ENCODE results near the gene OR13C9. TPM values are rescaled to one million over a fixed set of nuclear protein-coding genes. Genes with fewer than 3 reads are reported as not detected.
"Not testable (repeated sequence)": the region's sequence is repeated elsewhere in the genome, so short reads cannot be mapped to it uniquely, and the experiment has no call there.

Gene OR13C9
- total and polyA plus RNA-seq, 2 experiments from 2014 or later = not detected

GRCh38 chr9:104608336-104608735 lies 9.7 kb downstream of the OR13C9 start:
- Histone ChIP-seq H3K4me1 (ENCODE audit: insufficient read depth) (no peaks in the 10 kb centered on the region), H2AFZ (no peak overlapping the region), H3K79me2 (no peaks in the 10 kb centered on the region), H3K27me3 (no peaks in the 10 kb centered on the region), H3K4me3 (no peak overlapping the region), H3K27ac (no peak overlapping the region), H3K4me2 (no peak overlapping the region), H3K9me3 (ENCODE audit: low read depth) (no peaks in the 10 kb centered on the region), H4K20me1 (ENCODE audit: insufficient read depth, poor library complexity, severe bottlenecking) (no peaks in the 10 kb centered on the region), H3K9me2 (replicated peaks; ENCODE audit: insufficient read depth) (no peaks in the 10 kb centered on the region), H3K36me3 (replicated peaks; ENCODE audit: insufficient read depth, low read depth) (no peaks in the 10 kb centered on the region)
- no peak for DNase-seq (ENCODE audit: low spot score)
- 31% methylated on average over 1 of the region's 1 CpG for WGBS (ENCODE audit: low lambda C conversion rate, missing lambda C conversion rate)
- TF ChIP-seq EZH2 (IDR thresholded peaks at IDR 0.05; ENCODE audit: borderline replicate concordance) = no peak

GRCh38 chr9:104606152-104606551 lies 11.9 kb downstream of the OR13C9 start:
- no peak overlapping the region for H3K4me2 ChIP-seq
- no peaks in the 10 kb centered on the region for H3K4me1 ChIP-seq (ENCODE audit: insufficient read depth)
- 74% methylated on average over 2 of the region's 2 CpGs for WGBS (ENCODE audit: low lambda C conversion rate, missing lambda C conversion rate)
- no peaks in the 10 kb centered on the region for H3K9me2 ChIP-seq (replicated peaks; ENCODE audit: insufficient read depth)
- no peak for DNase-seq (ENCODE audit: low spot score)
- no peak overlapping the region for H2AFZ ChIP-seq
- H3K79me2 ChIP-seq = no peaks in the 10 kb centered on the region
- no peaks in the 10 kb centered on the region for H3K9me3 ChIP-seq (ENCODE audit: low read depth)
- no peak overlapping the region for H3K4me3 ChIP-seq
- H3K27me3 ChIP-seq = no peaks in the 10 kb centered on the region
- H4K20me1 ChIP-seq (ENCODE audit: insufficient read depth, poor library complexity, severe bottlenecking) = no peaks in the 10 kb centered on the region
- H3K27ac ChIP-seq = no peak overlapping the region
- no peaks in the 10 kb centered on the region for H3K36me3 ChIP-seq (replicated peaks; ENCODE audit: insufficient read depth, low read depth)
- TF ChIP-seq EZH2phosphoT487 (IDR thresholded peaks at IDR 0.05; ENCODE audit: low read depth, severe bottlenecking, unreplicated experiment) = no peak
- TF ChIP-seq EZH2 (IDR thresholded peaks at IDR 0.05; ENCODE audit: borderline replicate concordance) = no peak

DNA sequence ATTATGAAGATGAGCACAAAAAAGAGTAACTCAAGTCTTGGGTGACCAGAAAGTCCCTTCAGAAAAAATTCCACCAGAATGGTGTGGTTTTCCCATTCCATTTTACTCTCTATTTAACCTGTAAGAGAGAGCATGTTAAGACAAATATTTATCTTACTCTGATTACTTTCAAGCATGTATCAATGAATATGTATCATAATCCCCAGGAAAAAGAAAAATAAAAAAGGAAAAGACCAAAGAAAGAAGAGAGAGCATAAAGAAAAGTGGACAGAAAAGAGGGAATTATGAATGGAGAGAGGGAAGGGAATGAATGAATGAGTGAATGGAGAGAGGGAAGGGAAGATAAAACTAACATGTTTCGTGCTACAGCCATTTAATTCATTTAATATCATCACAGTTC lies 12.5 kb downstream of the OR13C9 start, which contains the start of gene OR13C2:
Gene OR13C2 (minus strand): TSS at position 101 of the 400 bp plus-strand sequence. CDS start 0 bp downstream, at position 101.
- not testable (repeated sequence) for H2AFZ ChIP-seq; H4K20me1 ChIP-seq (ENCODE audit: insufficient read depth, poor library complexity, severe bottlenecking); H3K9me3 ChIP-seq (ENCODE audit: low read depth); H3K27me3 ChIP-seq; H3K79me2 ChIP-seq; H3K4me1 ChIP-seq (ENCODE audit: insufficient read depth); H3K4me2 ChIP-seq; H3K27ac ChIP-seq; H3K36me3 ChIP-seq (replicated peaks; ENCODE audit: insufficient read depth, low read depth); DNase-seq (ENCODE audit: low spot score); H3K9me2 ChIP-seq (replicated peaks; ENCODE audit: insufficient read depth); H3K4me3 ChIP-seq
- WGBS (ENCODE audit: low lambda C conversion rate, missing lambda C conversion rate) = 77% methylated on average over 1 of the region's 1 CpG

GRCh38 chr9:104604801-104605200 lies 13.2 kb downstream of the OR13C9 start:
- Histone ChIP-seq H3K27me3 (no peaks in the 10 kb centered on the region), H3K79me2 (no peaks in the 10 kb centered on the region), H3K36me3 (replicated peaks; ENCODE audit: insufficient read depth, low read depth) (no peaks in the 10 kb centered on the region), H2AFZ (no peak overlapping the region), H3K9me3 (ENCODE audit: low read depth) (no peaks in the 10 kb centered on the region), H3K27ac (no peak overlapping the region), H3K4me1 (ENCODE audit: insufficient read depth) (no peaks in the 10 kb centered on the region), H3K4me3 (no peak overlapping the region), H3K4me2 (no peak overlapping the region), H3K9me2 (replicated peaks; ENCODE audit: insufficient read depth) (no peaks in the 10 kb centered on the region), H4K20me1 (ENCODE audit: insufficient read depth, poor library complexity, severe bottlenecking) (no peaks in the 10 kb centered on the region)
- no peak for TF ChIP-seq EZH2 (IDR thresholded peaks at IDR 0.05; ENCODE audit: borderline replicate concordance)
- TF ChIP-seq, protein P1, sequence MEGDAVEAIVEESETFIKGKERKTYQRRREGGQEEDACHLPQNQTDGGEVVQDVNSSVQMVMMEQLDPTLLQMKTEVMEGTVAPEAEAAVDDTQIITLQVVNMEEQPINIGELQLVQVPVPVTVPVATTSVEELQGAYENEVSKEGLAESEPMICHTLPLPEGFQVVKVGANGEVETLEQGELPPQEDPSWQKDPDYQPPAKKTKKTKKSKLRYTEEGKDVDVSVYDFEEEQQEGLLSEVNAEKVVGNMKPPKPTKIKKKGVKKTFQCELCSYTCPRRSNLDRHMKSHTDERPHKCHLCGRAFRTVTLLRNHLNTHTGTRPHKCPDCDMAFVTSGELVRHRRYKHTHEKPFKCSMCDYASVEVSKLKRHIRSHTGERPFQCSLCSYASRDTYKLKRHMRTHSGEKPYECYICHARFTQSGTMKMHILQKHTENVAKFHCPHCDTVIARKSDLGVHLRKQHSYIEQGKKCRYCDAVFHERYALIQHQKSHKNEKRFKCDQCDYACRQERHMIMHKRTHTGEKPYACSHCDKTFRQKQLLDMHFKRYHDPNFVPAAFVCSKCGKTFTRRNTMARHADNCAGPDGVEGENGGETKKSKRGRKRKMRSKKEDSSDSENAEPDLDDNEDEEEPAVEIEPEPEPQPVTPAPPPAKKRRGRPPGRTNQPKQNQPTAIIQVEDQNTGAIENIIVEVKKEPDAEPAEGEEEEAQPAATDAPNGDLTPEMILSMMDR (IDR thresholded peaks at IDR 0.05; ENCODE audit: poor library complexity) = no peak
- no peak for TF ChIP-seq EZH2phosphoT487 (IDR thresholded peaks at IDR 0.05; ENCODE audit: low read depth, severe bottlenecking, unreplicated experiment)
- DNase-seq (ENCODE audit: low spot score) = no peak
- WGBS (ENCODE audit: low lambda C conversion rate, missing lambda C conversion rate) = 82% methylated on average over 3 of the region's 3 CpGs

GRCh38 chr9:104599313-104599712 lies 18.7 kb downstream of the OR13C9 start, which contains the start of gene OR13C5:
Gene OR13C5, minus strand, starts transcription at chr9:104599413. Its CDS starts 0 bp downstream, at chr9:104599413.
- H3K9me3 ChIP-seq (ENCODE audit: low read depth); H3K9me2 ChIP-seq (replicated peaks; ENCODE audit: insufficient read depth); H4K20me1 ChIP-seq (ENCODE audit: insufficient read depth, poor library complexity, severe bottlenecking); H3K27ac ChIP-seq; DNase-seq (ENCODE audit: low spot score); H3K4me1 ChIP-seq (ENCODE audit: insufficient read depth); H3K79me2 ChIP-seq; H3K27me3 ChIP-seq; H3K4me3 ChIP-seq; H2AFZ ChIP-seq; H3K4me2 ChIP-seq; H3K36me3 ChIP-seq (replicated peaks; ENCODE audit: insufficient read depth, low read depth): not testable (repeated sequence)

GRCh38 chr9:104598749-104599148 lies 19.3 kb downstream of the OR13C9 start:
- H3K79me2 ChIP-seq; H2AFZ ChIP-seq; H3K4me3 ChIP-seq; H3K27me3 ChIP-seq; H3K4me1 ChIP-seq (ENCODE audit: insufficient read depth); H3K9me2 ChIP-seq (replicated peaks; ENCODE audit: insufficient read depth); H3K27ac ChIP-seq; H4K20me1 ChIP-seq (ENCODE audit: insufficient read depth, poor library complexity, severe bottlenecking); H3K4me2 ChIP-seq; H3K9me3 ChIP-seq (ENCODE audit: low read depth); DNase-seq (ENCODE audit: low spot score); H3K36me3 ChIP-seq (replicated peaks; ENCODE audit: insufficient read depth, low read depth): not testable (repeated sequence)
- 83% methylated on average over 3 of the region's 3 CpGs for WGBS (ENCODE audit: low lambda C conversion rate, missing lambda C conversion rate)

Measured in hepatocyte (in vitro differentiated cells).